ENCODE results near the gene SLC35F5.
A peak's percentile ranks its signal among the peaks of the same experiment; 100 is the strongest.
"Not testable (repeated sequence)": the region's sequence is repeated elsewhere in the genome, so short reads cannot be mapped to it uniquely, and the experiment has no call there.

Gene SLC35F5, protein sequence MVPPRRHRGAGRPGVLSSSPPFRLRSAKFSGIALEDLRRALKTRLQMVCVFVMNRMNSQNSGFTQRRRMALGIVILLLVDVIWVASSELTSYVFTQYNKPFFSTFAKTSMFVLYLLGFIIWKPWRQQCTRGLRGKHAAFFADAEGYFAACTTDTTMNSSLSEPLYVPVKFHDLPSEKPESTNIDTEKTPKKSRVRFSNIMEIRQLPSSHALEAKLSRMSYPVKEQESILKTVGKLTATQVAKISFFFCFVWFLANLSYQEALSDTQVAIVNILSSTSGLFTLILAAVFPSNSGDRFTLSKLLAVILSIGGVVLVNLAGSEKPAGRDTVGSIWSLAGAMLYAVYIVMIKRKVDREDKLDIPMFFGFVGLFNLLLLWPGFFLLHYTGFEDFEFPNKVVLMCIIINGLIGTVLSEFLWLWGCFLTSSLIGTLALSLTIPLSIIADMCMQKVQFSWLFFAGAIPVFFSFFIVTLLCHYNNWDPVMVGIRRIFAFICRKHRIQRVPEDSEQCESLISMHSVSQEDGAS

DNA sequence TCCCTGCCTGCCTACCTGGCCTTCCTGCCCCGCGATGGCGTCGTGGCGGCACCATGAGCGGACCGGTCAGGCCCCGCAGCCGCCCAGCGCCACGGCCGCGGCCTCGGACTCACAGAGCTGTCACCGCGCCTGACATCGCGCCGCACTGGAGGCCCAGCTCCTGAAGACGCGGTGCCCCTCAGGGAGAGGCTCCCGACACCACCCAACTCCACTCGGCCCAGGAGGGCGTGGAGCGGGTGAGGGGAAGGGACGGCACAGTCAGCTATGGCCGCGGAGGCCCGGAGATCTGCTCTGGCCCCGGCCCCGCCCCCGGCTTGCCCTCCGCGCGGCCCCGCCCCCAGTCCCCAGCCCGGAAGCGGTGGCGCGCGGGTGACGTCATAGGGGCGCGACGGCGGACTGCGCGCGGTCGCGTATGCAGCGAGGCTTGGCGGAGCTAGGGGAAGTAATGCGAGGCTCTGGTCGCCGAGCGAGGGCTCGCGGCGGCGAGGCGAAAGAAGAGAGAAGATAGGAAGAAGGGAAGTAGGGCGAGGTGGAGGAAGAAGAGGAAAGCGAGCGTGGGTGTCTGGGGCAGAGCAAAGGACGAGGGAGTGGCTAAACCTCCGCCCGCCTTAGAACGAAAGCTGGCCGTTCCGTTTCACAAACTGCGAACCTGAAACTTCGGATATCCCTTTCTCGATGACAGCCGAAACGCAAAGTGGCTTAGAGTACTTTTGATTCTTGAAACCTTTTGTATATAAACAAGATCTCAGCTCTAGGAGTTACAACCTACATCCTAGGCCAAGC lies at the start of gene SLC35F5:
Gene SLC35F5, minus strand, starts transcription at position 288 of the 783 bp plus-strand sequence. Its CDS starts 233 bp downstream, at position 55.
- peak; percentile 15 for DNase-seq

DNA sequence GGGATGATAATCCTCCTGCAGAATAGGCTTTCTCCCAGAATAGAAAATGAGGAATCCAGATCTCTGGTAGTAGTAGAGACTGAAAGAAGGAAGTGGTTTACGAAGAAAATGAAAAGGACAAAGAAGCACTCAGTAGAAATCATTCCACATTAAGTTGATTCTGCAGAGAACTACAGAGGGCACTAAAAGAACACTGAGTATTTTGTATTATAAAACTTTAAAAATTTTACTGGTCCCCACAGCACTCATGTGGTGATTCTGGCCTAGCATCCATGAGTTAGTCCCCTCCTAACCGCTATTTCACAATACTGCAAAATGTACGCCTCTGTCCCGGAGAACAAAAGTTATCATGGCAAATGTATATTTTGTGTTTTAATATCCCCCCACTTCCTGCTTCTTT lies 42.9 kb upstream of the SLC35F5 start:
- DNase-seq: no peak

DNA sequence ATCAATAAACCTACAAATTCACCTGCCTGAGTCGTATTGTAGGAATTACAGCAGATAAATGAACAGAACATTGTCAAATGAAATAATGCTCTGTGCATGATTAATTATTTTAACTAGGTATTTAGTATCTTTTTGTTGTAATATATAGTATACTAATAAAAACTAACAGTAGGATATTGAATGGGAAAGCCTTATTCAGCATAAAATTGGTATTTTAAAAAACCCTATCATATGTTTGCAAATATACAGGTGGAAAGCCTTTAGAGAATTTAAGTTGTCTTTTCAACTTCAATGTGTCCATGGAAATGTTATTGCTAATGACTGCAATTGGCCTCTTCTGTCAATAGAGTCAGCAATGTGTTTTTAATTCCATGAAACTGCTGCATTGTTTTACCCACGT lies 40.8 kb upstream of the SLC35F5 start:
- no peak for DNase-seq

DNA sequence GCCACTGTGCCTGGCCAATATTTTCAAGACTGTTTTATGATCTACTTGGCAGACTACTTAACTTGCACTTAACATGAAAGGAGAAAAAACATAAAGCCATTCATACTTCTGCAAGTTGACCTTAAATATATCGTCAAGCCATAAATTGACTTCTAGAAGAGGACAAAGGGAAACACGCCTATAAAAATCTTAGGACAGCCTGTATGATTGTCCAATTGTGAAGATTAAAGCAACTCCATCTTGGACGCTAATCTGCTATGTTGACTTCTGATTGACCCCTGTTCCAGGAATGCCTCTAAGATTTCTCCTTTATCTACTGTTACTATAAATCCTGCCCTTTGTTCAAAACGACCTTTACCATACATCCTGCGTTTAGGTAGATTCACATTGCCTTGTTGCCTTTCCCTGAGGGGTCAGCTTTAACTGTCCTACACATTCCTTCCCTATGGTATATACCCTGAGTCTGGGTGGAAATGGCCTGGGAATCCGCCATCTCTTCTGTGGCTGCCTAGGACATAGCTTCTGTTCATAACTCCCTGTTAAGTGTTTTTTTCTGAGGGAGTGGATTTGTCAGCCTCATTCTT lies 40.2 kb upstream of the SLC35F5 start:
- DNase-seq: no peak

DNA sequence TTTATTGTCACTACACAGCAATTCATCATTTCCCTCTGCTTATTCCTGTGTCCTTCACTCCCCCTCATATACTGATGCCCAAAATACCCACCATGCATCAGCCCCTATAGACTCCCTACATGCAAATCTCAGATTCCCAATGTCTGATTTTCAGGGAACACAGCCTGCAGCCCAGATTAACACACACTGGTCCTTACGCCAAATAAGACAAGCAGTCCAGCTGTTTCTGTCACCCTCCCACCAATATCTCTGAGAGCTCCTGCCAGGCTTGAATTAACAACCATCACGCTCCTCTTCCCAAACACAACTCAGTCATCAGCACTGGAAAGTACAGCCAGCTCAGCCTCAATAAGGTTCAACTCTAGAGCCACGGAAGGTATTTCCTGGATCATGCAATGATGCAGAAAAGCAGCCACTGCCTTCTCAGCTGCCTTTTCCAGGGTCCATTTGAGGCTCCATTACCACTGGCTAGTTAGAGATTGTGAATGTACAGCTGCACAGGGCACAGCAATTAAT lies 39.0 kb upstream of the SLC35F5 start:
- DNase-seq: no peak

DNA sequence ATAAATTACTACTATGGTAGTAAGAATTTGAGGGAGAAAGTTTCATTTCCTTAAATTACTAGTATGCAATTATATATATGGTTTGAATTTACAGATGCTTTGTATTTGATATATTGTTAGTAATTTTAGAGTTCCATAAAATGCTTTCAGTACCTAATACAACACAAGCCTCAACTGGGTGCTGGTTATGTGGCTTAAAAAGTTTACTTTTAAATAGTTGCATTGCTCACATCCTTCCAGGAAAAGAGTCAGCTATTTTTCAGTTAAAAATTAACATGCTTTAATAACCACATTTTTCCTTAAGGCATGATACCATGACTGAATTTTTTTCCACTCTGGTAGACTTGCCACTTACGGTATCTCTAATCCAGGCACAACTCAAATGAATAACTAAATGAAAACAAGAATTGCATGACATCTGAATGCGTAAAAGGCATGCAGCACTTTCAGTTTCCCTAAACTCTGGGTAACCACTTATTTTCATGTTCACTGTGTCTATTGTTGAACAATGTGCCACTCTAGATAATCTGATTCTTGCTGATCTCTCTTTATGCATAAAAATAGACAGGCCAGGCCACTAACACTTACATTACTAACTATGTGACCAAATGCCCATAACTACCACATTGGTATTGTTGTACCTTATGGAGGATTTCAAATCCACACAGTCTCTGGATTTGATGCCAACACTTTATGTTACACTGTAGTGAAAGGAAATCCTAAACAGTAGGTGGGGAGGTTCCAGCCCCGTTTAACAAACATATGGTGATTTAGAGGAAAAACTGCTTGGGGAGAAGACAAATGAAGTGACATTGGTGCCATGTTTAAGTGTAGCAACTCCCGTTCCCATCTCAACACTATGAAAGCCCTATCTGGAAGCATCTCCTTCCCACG lies 35.5 kb upstream of the SLC35F5 start:
- DNase-seq: no peak

DNA sequence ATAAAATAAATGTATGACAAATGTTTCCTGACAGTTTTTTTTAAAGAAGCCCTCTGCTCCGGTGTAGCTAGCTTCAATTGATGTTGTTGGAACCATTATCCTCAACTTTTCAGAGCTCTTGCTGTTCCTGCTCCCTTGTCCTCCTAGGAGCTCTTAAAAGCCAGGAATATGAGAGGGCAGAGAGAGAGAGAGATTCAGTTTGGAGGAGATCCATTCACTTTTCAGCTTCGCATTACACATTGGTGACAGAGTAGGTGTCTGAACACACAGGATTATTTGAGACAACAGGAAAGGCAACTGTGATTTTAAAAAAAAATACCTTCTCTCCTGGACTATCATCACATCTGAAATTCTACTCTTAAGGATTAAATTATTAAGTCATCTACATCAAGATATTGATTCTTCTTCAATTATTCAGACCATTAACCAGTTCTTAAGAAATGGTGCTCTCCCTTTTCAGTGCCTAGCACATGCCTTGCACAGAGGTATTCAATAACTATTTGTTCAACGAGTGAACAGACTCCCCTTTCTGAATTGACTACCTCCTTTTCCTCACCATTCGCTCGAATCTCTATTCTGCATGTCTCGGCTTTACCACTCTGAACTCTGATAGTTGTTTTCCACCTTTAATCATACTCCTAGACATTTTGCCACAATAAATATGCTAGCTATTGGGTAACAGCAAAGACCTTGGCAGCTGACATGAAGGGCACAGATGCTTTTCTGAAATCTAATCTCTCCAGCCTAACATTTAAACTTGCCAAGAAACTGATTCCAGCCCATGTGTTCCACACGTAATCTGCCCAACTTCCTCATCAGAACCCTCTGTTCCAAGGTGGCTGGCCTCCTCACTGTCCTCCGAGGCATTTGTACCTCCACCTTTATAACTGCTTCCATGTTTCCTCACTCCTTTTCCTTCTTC lies 28.6 kb upstream of the SLC35F5 start:
- no peak for DNase-seq

DNA sequence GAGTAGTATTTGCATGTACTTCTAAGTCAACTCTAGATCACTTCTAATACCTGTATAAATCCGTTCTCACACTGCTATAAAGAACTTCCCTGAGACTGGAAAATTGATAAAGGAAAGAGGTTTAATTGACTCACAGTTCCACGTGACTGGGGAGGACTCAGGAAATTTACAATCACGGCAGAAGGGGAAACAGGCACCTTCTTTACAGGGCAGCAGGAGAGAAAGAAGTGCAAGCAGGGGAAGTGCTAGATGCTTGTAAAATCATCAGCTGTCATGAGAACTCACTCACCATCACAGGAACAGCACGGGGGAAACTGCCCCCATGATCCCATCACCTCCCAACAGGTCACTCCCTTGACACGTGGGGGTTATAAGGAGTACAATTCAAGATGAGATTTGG lies 24.0 kb upstream of the SLC35F5 start:
- DNase-seq: no peak

DNA sequence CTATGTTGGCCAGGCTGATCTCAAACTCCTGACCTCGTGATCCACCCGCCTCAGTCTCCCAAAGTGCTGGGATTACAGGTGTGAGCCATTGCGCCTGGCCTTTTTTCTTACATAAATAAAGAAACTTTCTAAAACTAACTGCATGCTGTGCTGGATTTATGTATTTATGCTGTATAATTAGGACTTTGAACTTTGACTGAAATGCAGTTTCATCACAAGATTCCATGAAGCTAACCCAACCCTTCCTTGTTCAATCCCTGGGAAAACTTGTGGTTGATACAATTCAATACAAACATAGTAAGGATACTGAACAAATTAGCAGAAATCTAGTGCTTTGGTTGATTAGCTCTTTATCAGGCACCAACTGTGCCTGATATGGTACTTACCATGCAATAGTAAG lies 20.9 kb upstream of the SLC35F5 start:
- no peak for DNase-seq

DNA sequence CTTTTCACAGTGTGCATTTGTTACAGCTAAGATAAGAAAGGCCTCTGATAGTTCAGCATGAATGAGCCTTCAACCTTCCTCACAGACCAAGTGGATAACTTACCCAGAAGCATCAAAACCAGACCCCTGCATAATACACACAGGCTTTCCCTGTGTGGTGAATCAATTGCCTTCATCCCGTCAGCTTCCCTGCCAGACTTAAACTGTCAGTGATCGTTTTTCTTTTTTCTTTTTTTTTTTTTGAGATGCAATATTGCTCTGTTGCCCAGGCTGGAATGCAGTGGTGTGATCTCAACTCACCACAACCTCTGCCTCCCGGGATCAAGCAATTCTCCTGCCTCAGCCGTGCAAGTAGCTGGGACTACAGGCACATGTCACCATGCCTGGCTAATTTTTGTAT lies 20.5 kb upstream of the SLC35F5 start:
- no peak for DNase-seq

DNA sequence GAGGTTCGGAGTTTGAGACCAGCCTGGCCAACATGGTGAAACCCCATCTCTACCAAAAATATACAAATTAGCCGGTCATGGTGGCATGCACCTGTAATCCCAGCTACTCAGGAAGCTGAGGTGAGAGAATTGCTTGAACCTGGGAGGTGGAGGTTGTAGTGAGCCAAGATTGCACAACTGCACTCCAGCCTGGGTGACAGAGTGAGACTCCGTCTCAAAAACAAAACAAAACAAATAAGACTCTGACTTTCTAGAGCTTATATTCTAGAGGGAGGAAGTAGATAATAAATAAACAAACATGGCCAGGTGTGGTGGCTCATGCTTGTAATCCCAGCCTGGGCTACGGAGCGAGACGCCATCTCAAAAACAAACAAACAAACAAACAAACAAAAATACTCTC lies 18.2 kb upstream of the SLC35F5 start:
- DNase-seq: not testable (repeated sequence)

DNA sequence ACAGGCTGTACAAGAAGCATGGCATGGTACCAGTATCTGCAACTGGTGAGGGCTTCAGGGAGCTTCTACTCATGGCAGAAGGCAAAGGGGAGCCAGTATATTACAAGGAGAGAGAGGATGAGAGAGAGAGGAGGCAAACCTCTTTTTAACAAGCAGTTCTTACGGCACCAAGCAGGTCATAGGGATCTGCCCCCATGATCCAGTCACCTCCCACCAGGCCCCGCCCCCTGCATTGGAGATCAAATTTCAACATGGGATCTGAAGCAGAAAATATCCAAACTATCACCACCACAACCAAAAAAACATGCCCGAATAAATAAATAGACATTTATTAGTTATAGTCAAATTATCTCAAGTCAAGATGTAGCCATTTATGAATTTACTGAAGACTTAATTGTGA lies 14.5 kb upstream of the SLC35F5 start:
- DNase-seq: no peak

DNA sequence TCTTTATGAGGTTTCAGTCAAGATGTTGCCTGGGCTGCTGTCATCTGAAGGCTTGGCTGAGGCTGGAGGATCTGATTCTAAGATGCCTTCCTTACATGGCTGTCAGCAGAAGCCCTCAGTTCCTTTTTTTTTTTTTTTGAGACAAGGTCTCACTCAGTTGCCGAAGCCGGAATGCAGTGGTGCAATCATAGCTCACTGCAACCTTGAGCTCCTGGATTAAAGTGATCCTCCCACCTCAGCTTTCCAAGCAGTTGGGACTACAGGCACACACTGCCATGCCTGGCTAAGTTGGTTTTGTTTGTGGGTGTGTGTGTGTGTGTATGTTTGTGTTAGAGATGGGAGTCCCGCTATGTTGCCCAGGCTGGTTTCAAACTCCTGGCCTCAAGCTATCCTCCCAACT lies 13.1 kb upstream of the SLC35F5 start:
- DNase-seq: no peak

DNA sequence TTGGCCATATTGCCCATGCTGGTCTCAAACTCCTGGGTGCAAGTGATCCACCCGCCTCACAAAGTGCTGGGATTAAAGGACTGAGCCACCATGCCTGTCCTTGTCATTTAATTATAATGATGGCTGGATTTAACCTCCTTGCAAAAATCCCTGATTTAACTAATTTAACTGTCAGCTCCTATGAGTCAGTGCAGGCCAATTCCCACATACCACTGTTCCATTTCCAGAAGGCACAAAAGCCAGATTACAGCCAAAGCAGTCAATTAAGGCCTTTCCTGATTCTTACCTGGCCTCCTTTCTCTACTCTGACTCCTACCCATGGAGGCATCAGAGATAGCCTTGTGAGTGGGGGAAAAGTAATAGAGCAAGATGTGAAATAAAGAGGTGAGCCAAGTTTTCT lies 12.3 kb upstream of the SLC35F5 start:
- DNase-seq: no peak

DNA sequence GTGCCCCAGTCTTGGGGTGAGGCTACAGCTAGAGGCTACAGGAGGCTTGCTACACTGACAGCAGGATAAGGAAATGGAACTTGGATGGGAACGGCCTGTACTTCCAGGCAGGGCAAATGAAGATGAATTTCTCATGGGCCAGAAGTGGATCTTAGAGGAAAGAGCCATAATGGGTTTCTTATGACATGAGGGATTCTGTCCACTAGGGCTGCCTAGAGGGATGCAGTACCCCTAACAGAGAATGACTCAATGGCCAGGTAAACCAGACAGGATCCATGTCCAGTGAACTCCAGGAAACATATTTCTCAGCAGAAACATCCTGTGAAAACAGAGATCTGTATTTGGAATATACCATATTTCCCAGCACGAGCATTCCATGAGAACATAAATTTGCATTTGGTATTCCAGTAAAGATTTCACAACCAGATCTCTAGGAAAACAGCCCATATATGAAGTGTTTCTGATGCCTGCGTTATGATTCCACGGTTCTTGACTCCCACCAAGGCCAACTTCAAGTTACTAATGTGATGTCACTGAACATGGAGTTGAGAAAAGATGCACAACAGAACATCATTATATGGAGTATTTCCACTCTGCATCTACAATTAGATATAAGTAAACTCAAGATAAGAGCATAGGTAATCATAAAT lies 11.5 kb upstream of the SLC35F5 start:
- DNase-seq: no peak

DNA sequence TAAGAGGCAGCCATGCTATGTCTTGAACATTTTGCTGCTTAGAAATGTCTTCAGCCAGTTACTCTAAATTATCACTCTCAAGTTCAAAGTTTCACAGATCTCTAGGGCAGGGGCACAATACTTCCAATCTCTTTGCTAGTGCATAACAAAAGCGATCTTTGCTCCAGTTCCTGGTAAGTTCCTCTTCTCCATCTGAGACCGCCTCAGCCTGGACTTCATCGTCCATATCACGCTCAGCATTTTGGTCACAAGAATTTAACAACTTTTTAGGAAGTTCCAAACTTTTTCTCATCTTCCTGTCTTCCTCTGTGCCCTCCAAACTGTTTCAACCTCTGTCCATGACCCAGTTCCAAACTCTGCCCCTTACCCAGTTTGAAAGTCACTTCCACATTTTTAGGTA lies 8.8 kb upstream of the SLC35F5 start:
- no peak for DNase-seq

DNA sequence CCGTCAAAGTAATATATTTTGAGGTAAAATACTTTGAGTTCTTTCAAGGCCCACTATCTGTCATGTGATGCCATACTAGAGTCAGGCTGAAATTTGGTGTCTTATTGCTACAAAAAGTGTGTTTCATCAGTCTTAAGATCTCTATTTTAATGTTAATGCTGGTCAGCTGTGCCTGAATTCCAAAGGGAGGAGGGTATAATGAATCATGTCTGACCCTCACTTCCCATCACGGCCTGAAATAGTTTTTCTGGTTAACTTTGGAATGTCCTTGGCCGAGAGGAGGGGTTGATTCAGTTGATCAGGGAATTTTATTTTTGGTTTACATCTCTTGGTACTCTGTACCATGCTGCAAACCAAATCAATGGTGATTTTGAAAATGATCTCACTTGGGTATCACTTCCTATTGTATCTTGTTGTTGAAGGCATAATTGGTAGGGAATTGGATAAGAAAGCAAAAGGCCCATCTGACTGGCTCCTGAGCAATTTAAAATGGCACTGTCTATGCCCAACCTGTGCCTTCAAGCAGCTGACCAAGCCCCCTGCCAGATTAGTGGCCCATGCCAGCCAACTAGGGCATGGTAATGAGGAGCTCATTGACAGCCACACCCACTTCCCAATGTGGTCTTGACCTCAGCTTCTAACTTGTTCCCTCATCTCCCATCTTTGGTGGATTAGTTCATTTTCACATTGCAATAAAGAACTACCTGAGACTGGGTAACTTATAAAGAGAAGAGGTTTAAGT lies 6.1 kb upstream of the SLC35F5 start:
- no peak for DNase-seq

DNA sequence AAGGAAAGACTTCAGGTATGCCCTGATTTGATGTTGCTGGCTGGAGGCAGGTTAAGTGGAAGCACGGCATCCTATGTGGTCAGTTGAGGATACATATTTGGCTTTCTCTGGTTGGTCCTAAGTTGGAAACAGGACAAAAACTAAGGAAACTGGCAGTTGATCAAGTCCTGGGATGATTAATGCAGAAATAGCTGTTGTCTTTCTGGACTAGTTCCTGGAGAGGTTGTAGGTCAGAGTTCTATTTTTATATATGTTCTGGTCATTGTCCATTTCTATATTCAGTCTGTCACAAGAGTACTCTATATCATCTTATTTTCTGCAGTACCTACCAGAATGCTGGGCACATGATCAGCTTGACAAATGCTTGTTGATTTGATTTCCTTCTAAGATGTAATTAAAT lies 4.0 kb upstream of the SLC35F5 start:
- no peak for DNase-seq

DNA sequence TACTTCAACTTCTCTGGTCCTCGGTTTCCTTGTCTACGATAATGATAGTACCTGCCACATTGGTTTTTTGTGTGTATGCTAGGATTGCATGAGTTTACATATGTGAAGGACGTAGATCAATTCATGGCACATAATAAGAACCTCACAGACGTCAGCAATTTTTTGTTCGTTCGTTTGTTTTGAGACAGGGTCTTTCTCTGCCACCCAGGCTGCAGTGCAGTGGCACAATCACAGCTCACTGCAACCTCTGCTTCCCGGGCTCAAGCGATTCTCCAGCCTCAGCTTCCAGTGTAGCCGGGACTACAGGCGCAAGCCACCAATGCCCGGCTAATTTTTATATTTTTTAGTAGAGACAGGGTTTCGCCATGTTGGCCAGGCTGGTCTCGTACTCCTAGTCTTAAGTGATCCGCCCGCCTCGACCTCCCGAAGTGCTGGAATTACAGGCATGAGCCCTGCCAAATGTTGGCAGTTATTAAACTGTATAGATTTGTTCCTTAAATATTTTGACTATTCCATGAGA lies 756 bp upstream of the SLC35F5 start:
- no peak for DNase-seq
